ENCODE data around the gene CACNA1E. TPM values are rescaled to one million over a fixed set of nuclear protein-coding genes. Genes with fewer than 3 reads are reported as not detected.

Gene CACNA1E
- total RNA-seq, 6 experiments from 2014 or later = not detected

- no peaks in the 10 kb centered on the region for H3K36me3 Mint-ChIP-seq (ENCODE audit: low read depth)
- no peak for TF ChIP-seq CTCF (IDR thresholded peaks at IDR 0.05)
These were observed 74.0 kb downstream of the CACNA1E start for GRCh38 chr1:181557313-181557712.

GRCh38 chr1:181558416-181558815 lies 75.1 kb downstream of the CACNA1E start:
- Mint-ChIP-seq H3K27ac (no peak overlapping the region), H3K4me3 (no peak overlapping the region), H3K27me3 (ENCODE audit: insufficient read depth) (peaks cover 1% of the 10 kb centered on the region; the same call in 1 of the 2 replicates), H3K9me3 (0 out of 2 replicates have a peak, but pooled peaks cover 4% of the 10 kb centered on the region), H3K4me1 (ENCODE audit: low read depth) (no peaks in the 10 kb centered on the region), H3K36me3 (ENCODE audit: low read depth) (no peaks in the 10 kb centered on the region)
- DNase-seq = no peak
- TF ChIP-seq CTCF (IDR thresholded peaks at IDR 0.05) = no peak

More at GRCh38 chr1:181557313-181557712, 74.0 kb downstream of the CACNA1E start:
- no peak overlapping the region for H3K4me3 Mint-ChIP-seq
- no peak for DNase-seq
- peaks cover 4% of the 10 kb centered on the region; the same call in 1 of the 2 replicates for H3K9me3 Mint-ChIP-seq
- H3K4me1 Mint-ChIP-seq (ENCODE audit: low read depth) = no peaks in the 10 kb centered on the region
- no peak overlapping the region for H3K27ac Mint-ChIP-seq
- peaks cover 1% of the 10 kb centered on the region; the same call in 1 of the 2 replicates for H3K27me3 Mint-ChIP-seq (ENCODE audit: insufficient read depth)

- H3K4me3 Mint-ChIP-seq = no peak overlapping the region
These were observed 75.8 kb downstream of the CACNA1E start for GRCh38 chr1:181559142-181559541.

GRCh38 chr1:181562395-181562794 lies 79.1 kb downstream of the CACNA1E start:
- no peak overlapping the region for H3K4me3 Mint-ChIP-seq
- no peak for TF ChIP-seq CTCF (IDR thresholded peaks at IDR 0.05)
- no peak for DNase-seq
- no peaks in the 10 kb centered on the region for H3K36me3 Mint-ChIP-seq (ENCODE audit: low read depth)
- H3K27ac Mint-ChIP-seq = no peak overlapping the region
- peaks cover 1% of the 10 kb centered on the region; the same call in 1 of the 2 replicates for H3K27me3 Mint-ChIP-seq (ENCODE audit: insufficient read depth)
- H3K9me3 Mint-ChIP-seq = peaks cover 24% of the 10 kb centered on the region
- H3K4me1 Mint-ChIP-seq (ENCODE audit: low read depth) = no peaks in the 10 kb centered on the region

More at GRCh38 chr1:181559142-181559541, 75.8 kb downstream of the CACNA1E start:
- H3K27me3 Mint-ChIP-seq (ENCODE audit: insufficient read depth) = peaks cover 1% of the 10 kb centered on the region; the same call in 1 of the 2 replicates
- DNase-seq = no peak
- no peaks in the 10 kb centered on the region for H3K4me1 Mint-ChIP-seq (ENCODE audit: low read depth)
- H3K9me3 Mint-ChIP-seq = peaks cover 8% of the 10 kb centered on the region; the same call in 1 of the 2 replicates
- H3K36me3 Mint-ChIP-seq (ENCODE audit: low read depth) = no peaks in the 10 kb centered on the region
- TF ChIP-seq CTCF (IDR thresholded peaks at IDR 0.05) = no peak
- no peak overlapping the region for H3K27ac Mint-ChIP-seq

GRCh38 chr1:181568736-181569135 lies 85.4 kb downstream of the CACNA1E start:
- Mint-ChIP-seq H3K9me3 (peaks cover 76% of the 10 kb centered on the region), H3K27me3 (ENCODE audit: insufficient read depth) (no peaks in the 10 kb centered on the region), H3K27ac (no peak overlapping the region), H3K36me3 (ENCODE audit: low read depth) (no peaks in the 10 kb centered on the region; the same call in 1 of the 2 replicates), H3K4me3 (no peak overlapping the region), H3K4me1 (ENCODE audit: low read depth) (no peaks in the 10 kb centered on the region)
- no peak for TF ChIP-seq CTCF (IDR thresholded peaks at IDR 0.05)
- no peak for DNase-seq
